OCI-LY3 (cell line): ENCODE measurements around the gene LDAF1.

ENCODE experiments used
- CTCF ChIP-seq: fragments of 200-600, 300-600 bp; sonication (generic); IDR thresholded peaks from 2 replicates; pipeline ENCODE4 v1.5.1; 2014; ENCODE audit warnings: antibody characterized with exemption, low read length, low read depth
- EZH2phosphoT487 ChIP-seq: fragments of 200-600 bp; shearing (Covaris generic); IDR thresholded peaks from 2 replicates; pipeline ENCODE4 v1.6.1; 2018; ENCODE audit warnings: antibody characterized with exemption, mixed run types, low read depth

DNA sequence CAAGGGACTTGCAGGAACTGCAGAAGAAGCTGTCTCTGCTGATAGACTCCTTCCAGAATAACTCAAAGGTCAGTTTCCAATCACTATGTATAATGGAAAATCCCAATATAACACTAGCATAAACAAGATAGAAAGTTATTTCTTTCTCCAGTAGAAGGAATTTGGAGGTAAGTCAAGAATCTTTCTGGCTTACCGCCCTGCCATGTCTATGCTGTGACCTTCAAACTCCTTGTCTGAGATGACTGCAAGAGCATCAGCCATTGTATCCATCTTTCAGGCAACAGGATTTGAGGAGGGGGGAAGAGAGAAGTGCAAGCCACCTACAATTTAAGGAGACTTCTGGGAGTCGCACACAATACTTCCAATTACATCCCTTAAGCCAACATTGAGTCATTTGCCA is 2.7 kb downstream of the LDAF1 start:
- TF ChIP-seq CTCF (no peak), EZH2phosphoT487 (no peak)
